MM.1S (cell line): ENCODE results near the gene L3MBTL3.

Experiments
- EZH2 ChIP-seq: fragments of 300-600 bp; sonication (generic); optimal IDR thresholded peaks from 2 replicates; pipeline ENCODE3; 2017; ENCODE audit warnings: low read depth, mild to moderate bottlenecking, antibody characterized with exemption, low read length, mixed read lengths
- TF ChIP-seq, protein P1 (sequence below): fragments of 300-600 bp; sonication (generic); IDR thresholded peaks from 2 replicates; pipeline ENCODE4 v1.5.1; 2016; ENCODE audit warnings: antibody characterized with exemption, low read length, mixed read lengths

DNA sequence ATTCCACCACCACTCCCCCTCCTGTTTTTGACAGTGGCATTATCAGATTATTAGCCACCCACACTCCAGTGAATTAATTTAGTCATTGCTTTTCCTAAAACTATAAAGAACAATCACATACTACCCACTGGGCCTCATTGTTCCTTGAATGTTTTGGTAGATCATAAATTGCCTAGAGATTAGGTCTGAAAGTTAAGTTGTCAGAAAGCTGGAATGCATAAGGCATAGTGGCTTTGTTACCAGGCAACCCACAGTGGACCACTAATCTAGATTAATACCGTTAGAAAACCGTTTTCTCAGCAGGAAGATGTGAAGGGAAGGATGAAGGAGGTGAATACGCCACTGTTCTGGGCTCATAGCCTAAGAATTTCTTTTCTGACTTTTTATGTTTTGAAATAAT is 128.7 kb downstream of the L3MBTL3 start:
- TF ChIP-seq, protein P1, sequence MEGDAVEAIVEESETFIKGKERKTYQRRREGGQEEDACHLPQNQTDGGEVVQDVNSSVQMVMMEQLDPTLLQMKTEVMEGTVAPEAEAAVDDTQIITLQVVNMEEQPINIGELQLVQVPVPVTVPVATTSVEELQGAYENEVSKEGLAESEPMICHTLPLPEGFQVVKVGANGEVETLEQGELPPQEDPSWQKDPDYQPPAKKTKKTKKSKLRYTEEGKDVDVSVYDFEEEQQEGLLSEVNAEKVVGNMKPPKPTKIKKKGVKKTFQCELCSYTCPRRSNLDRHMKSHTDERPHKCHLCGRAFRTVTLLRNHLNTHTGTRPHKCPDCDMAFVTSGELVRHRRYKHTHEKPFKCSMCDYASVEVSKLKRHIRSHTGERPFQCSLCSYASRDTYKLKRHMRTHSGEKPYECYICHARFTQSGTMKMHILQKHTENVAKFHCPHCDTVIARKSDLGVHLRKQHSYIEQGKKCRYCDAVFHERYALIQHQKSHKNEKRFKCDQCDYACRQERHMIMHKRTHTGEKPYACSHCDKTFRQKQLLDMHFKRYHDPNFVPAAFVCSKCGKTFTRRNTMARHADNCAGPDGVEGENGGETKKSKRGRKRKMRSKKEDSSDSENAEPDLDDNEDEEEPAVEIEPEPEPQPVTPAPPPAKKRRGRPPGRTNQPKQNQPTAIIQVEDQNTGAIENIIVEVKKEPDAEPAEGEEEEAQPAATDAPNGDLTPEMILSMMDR: no peak
- TF ChIP-seq EZH2: no peak
